HCT116 (cell line): ENCODE data around the gene ABCC10.

ENCODE experiments used
- CBX3 ChIP-seq: IDR thresholded peaks from 2 replicates; pipeline ENCODE4 v1.6.1; 2012; ENCODE audit warnings: low read depth
- CTCF ChIP-seq, 3 experiments: fragments of 200-600 bp in 1 of 3; sonication (generic) in 1 of 3; IDR thresholded peaks in 2 of 3; conservative IDR thresholded peaks in 1 of 3; 2 replicates each; pipeline ENCODE4 v1.5.1; 2012 to 2017; ENCODE audit warnings: low read depth in 2 of 3, low read length in 2 of 3, antibody characterized with exemption in 1 of 3, borderline replicate concordance in 1 of 3, control low read depth in 1 of 3, mild to moderate bottlenecking in 1 of 3, mixed read lengths in 1 of 3, mixed run types in 1 of 3, moderate library complexity in 1 of 3; ENCODE audit not compliant: insufficient read depth in 1 of 3
- EZH2 ChIP-seq: fragments of 200-600 bp; sonication (generic); IDR thresholded peaks from 2 replicates; pipeline ENCODE4 v1.6.1; 2017; ENCODE audit warnings: antibody characterized with exemption, mixed run types
- JUND ChIP-seq: IDR thresholded peaks from 2 replicates; pipeline ENCODE4 v1.6.1; 2012
- POLR2A ChIP-seq: IDR thresholded peaks from 2 replicates; pipeline ENCODE4 v1.7.0; 2011; ENCODE audit warnings: borderline replicate concordance; ENCODE audit not compliant: insufficient read depth, insufficient read length; ENCODE audit errors: extremely low read depth
- POLR2AphosphoS5 ChIP-seq: IDR thresholded peaks from 2 replicates; pipeline ENCODE4 v1.6.1; 2011; ENCODE audit warnings: mild to moderate bottlenecking, low read depth, low read length, moderate library complexity
- SIN3A ChIP-seq: IDR thresholded peaks from 2 replicates; pipeline ENCODE4 v1.6.1; 2012; ENCODE audit warnings: low read depth
- YY1 ChIP-seq: IDR thresholded peaks from 2 replicates; pipeline ENCODE4 v1.6.1; 2011; ENCODE audit warnings: low read length, low read depth, moderate library complexity, mild to moderate bottlenecking; ENCODE audit not compliant: insufficient replicate concordance; ENCODE audit errors: extremely low read depth
- TF ChIP-seq, protein P1 (sequence below): IDR thresholded peaks from 2 replicates; pipeline ENCODE4 v1.6.1; 2012; ENCODE audit warnings: low read depth

- TF ChIP-seq CTCF (IDR thresholded peaks at IDR 0.05 in 2 of 3, conservative IDR thresholded peaks at IDR 0.05 in 1 of 3; ENCODE audit: borderline replicate concordance in 1 of 3, insufficient read depth in 1 of 3, low read depth in 2 of 3, low read length in 2 of 3) (no peak), POLR2AphosphoS5 (no peak), SIN3A (no peak), CBX3 (no peak), EZH2 (no peak), YY1 (no peak), JUND (no peak), POLR2A (no peak)
- TF ChIP-seq, protein P1, sequence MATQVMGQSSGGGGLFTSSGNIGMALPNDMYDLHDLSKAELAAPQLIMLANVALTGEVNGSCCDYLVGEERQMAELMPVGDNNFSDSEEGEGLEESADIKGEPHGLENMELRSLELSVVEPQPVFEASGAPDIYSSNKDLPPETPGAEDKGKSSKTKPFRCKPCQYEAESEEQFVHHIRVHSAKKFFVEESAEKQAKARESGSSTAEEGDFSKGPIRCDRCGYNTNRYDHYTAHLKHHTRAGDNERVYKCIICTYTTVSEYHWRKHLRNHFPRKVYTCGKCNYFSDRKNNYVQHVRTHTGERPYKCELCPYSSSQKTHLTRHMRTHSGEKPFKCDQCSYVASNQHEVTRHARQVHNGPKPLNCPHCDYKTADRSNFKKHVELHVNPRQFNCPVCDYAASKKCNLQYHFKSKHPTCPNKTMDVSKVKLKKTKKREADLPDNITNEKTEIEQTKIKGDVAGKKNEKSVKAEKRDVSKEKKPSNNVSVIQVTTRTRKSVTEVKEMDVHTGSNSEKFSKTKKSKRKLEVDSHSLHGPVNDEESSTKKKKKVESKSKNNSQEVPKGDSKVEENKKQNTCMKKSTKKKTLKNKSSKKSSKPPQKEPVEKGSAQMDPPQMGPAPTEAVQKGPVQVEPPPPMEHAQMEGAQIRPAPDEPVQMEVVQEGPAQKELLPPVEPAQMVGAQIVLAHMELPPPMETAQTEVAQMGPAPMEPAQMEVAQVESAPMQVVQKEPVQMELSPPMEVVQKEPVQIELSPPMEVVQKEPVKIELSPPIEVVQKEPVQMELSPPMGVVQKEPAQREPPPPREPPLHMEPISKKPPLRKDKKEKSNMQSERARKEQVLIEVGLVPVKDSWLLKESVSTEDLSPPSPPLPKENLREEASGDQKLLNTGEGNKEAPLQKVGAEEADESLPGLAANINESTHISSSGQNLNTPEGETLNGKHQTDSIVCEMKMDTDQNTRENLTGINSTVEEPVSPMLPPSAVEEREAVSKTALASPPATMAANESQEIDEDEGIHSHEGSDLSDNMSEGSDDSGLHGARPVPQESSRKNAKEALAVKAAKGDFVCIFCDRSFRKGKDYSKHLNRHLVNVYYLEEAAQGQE = no peak
Observed at GRCh38 chr6:43444036-43444435, 16.7 kb downstream of the ABCC10 start.
